ENCODE measurements around the gene GPR151.

GRCh38 chr5:146513462-146513861, 2.5 kb downstream of the GPR151 start:
- TF ChIP-seq CTCF (IDR thresholded peaks at IDR 0.05; ENCODE audit: insufficient read depth, low read length, poor library complexity, severe bottlenecking), result no peak
- no peak for TF ChIP-seq EZH2phosphoT487 (conservative IDR thresholded peaks at IDR 0.05; ENCODE audit: low read length)

All from SU-DHL-6 (cell line).